Epidermal melanocyte (primary cell): ENCODE results near the gene BDH1.
"Not testable (repeated sequence)": the region's sequence is repeated elsewhere in the genome, so short reads cannot be mapped to it uniquely, and the experiment has no call there.

Source experiments
- DNase-seq: peaks from one replicate; pipeline ENCODE4 v3.0.0; 2011; ENCODE audit warnings: low spot score; ENCODE audit not compliant: insufficient read length

Gene BDH1

GRCh38 chr3:197555281-197556261 lies at the start of gene BDH1:
Gene BDH1, minus strand, starts transcription at chr3:197555968. Its CDS starts 9,525 bp downstream, at chr3:197546443.
- DNase-seq: no peak

- no peak for DNase-seq
These were observed 47.7 kb upstream of the BDH1 start for GRCh38 chr3:197603317-197603933.

GRCh38 chr3:197602351-197602750 lies 46.6 kb upstream of the BDH1 start:
- not testable (repeated sequence) for DNase-seq

GRCh38 chr3:197601566-197601840 lies 45.7 kb upstream of the BDH1 start:
- DNase-seq: not testable (repeated sequence)

- no peak for DNase-seq
These were observed 45.2 kb upstream of the BDH1 start for GRCh38 chr3:197600796-197601565.

GRCh38 chr3:197599089-197599765 lies 43.5 kb upstream of the BDH1 start:
- DNase-seq: peak; percentile 82

- no peak for DNase-seq
These were observed 42.7 kb upstream of the BDH1 start for GRCh38 chr3:197598404-197598980.

- no peak for DNase-seq
These were observed 41.6 kb upstream of the BDH1 start for GRCh38 chr3:197597335-197597734.

- peak; percentile 19 for DNase-seq
These were observed 39.9 kb upstream of the BDH1 start for GRCh38 chr3:197595470-197596185.

- no peak for DNase-seq
These were observed 37.2 kb upstream of the BDH1 start for GRCh38 chr3:197593046-197593380.

- no peak for DNase-seq
These were observed 36.7 kb upstream of the BDH1 start for GRCh38 chr3:197592361-197593045.

GRCh38 chr3:197591816-197592215 lies 36.0 kb upstream of the BDH1 start:
- DNase-seq: no peak

- no peak for DNase-seq
These were observed 34.7 kb upstream of the BDH1 start for GRCh38 chr3:197590313-197590962.

GRCh38 chr3:197589545-197589944 lies 33.8 kb upstream of the BDH1 start:
- DNase-seq: no peak

GRCh38 chr3:197586768-197587167 lies 31.0 kb upstream of the BDH1 start:
- not testable (repeated sequence) for DNase-seq

GRCh38 chr3:197586181-197586580 lies 30.4 kb upstream of the BDH1 start:
- DNase-seq: no peak

GRCh38 chr3:197584733-197585132 lies 29.0 kb upstream of the BDH1 start:
- no peak for DNase-seq

- no peak for DNase-seq
These were observed 27.6 kb upstream of the BDH1 start for GRCh38 chr3:197583371-197583770.

GRCh38 chr3:197580253-197580691 lies 24.5 kb upstream of the BDH1 start:
- no peak for DNase-seq
